Thymus (tissue), 11 donors: ENCODE data around the gene DPP10. TPM values are rescaled to one million over a fixed set of nuclear protein-coding genes. Genes with fewer than 3 reads are reported as not detected.

Experiments used
- DNase-seq, 9 donors: peaks; one replicate each; pipeline ENCODE4 v3.0.0-alpha.2; 2013; ENCODE audit warnings: low spot score in 9 of 9, low read depth in 6 of 9, missing footprints in 1 of 9
- H3K27ac ChIP-seq, 2 donors: one replicate each; pipeline ENCODE4 v1.5.1; 2013; ENCODE audit warnings: control low read depth in 1 of 2, low read depth in 1 of 2, low read length in 1 of 2, mild to moderate bottlenecking in 1 of 2, moderate library complexity in 1 of 2
- H3K27me3 ChIP-seq, 2 donors: one replicate each; pipeline ENCODE4 v1.5.1; 2013; ENCODE audit warnings: low read length in 1 of 2; ENCODE audit not compliant: control insufficient read depth in 2 of 2, insufficient read depth in 1 of 2
- H3K36me3 ChIP-seq, 2 donors: one replicate each; pipeline ENCODE4 v1.5.1; 2013; ENCODE audit warnings: low read length in 1 of 2, mild to moderate bottlenecking in 1 of 2, moderate library complexity in 1 of 2; ENCODE audit not compliant: control insufficient read depth in 2 of 2, insufficient read depth in 2 of 2
- H3K4me1 ChIP-seq, 2 donors: one replicate each; pipeline ENCODE4 v1.5.1; 2013; ENCODE audit warnings: low read length in 2 of 2; ENCODE audit not compliant: control insufficient read depth in 2 of 2, insufficient read depth in 2 of 2
- H3K4me3 ChIP-seq, 2 donors: one replicate each; pipeline ENCODE4 v1.5.1; 2013; ENCODE audit warnings: low read length in 2 of 2, control low read depth in 1 of 2, mild to moderate bottlenecking in 1 of 2
- H3K9me3 ChIP-seq, 2 donors: one replicate each; pipeline ENCODE4 v1.5.1; 2013; ENCODE audit warnings: low read length in 1 of 2, mild to moderate bottlenecking in 1 of 2; ENCODE audit not compliant: control insufficient read depth in 2 of 2, insufficient read depth in 1 of 2
- WGBS: extraction: QIAGEN DNeasy Blood & Tissue Kit; methylation state at CpG from one replicate; pipeline ENCODE4 v1.1.7; 2013; 5-methylcytosine and 5-hydroxymethylcytosine counted together
- polyA plus RNA-seq: library from polyadenylated mRNA; stranded (reverse); fragments of 200-250 nt; gene quantifications from one replicate; pipeline ENCODE4 v1.2.3, GENCODE V29; 2013
- total RNA-seq: library from RNA; stranded (reverse); fragments of 120-200 nt; gene quantifications from one replicate; pipeline ENCODE4 v1.2.4, GENCODE V29; 2013
- donor health status: healthy.

The DPP10 gene
- total and polyA plus RNA-seq, 2 donors = 0.02 to 0.14 TPM

- Histone ChIP-seq H3K4me3 (no peak overlapping the region), H3K27me3 (no peaks in the 10 kb centered on the region), H3K27ac (no peak overlapping the region), H3K36me3 (no peaks in the 10 kb centered on the region), H3K4me1 (no peaks in the 10 kb centered on the region), H3K9me3 (no peaks in the 10 kb centered on the region)
- 85% methylated on average over 2 of the region's 2 CpGs for WGBS
- DNase-seq = no peak
These were observed 856.8 kb downstream of the DPP10 start for GRCh38 chr2:115299199-115299598.

DNA sequence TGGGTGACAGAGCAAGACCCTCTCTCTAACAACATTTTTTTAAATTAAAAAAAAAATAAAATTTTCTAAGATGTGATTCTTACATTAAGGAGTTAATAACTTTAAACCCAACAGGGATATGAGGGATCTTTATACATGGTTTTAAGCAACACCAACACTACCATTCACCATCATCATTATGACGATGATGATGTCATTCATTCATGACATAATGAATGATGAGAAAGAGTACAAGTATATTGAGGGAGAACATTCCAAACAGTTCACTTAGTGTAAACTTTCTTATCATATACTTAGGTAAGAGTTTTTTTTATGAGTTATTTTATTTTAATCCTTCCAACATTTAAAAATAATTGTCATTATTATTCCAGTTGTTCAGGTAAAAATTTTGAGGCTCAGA lies 863.3 kb downstream of the DPP10 start:
- no peaks in the 10 kb centered on the region for H3K9me3 ChIP-seq
- no peak overlapping the region for H3K27ac ChIP-seq
- no peaks in the 10 kb centered on the region for H3K27me3 ChIP-seq
- H3K4me3 ChIP-seq = no peak overlapping the region
- WGBS = 93% methylated on average over 1 of the region's 1 CpG
- H3K4me1 ChIP-seq = no peaks in the 10 kb centered on the region
- H3K36me3 ChIP-seq = no peaks in the 10 kb centered on the region
- DNase-seq = no peak

GRCh38 chr2:115314119-115314518 lies 871.7 kb downstream of the DPP10 start:
- no peak overlapping the region for H3K27ac ChIP-seq
- H3K4me3 ChIP-seq = no peak overlapping the region
- no peaks in the 10 kb centered on the region for H3K27me3 ChIP-seq
- 98% methylated on average over 4 of the region's 4 CpGs for WGBS
- H3K9me3 ChIP-seq = no peaks in the 10 kb centered on the region
- H3K4me1 ChIP-seq = no peaks in the 10 kb centered on the region
- DNase-seq = no peak
- no peaks in the 10 kb centered on the region for H3K36me3 ChIP-seq

DNA sequence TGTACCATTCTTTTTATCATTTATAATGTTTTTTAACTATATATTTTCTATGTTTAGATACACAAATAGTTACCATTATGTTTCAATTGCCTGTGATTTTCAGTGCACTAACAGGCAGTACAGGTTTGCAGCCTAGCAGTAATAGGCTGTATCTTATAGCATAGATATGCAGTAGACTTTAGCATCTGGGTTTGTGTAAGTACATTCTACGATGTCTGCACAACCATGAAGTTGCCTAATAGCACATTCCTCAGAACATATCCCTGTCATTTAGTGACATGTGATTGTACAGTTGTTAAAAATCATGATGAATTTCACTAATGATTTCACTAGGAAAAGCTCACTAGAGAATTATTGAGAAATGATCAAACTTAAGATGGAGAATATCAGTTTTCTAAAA lies 884.6 kb downstream of the DPP10 start:
- WGBS = 79% methylated on average over 1 of the region's 1 CpG
- DNase-seq = no peak
- Histone ChIP-seq H3K4me3 (no peak overlapping the region), H3K27me3 (no peaks in the 10 kb centered on the region), H3K36me3 (no peaks in the 10 kb centered on the region), H3K27ac (no peak overlapping the region), H3K4me1 (no peaks in the 10 kb centered on the region), H3K9me3 (no peaks in the 10 kb centered on the region)

- Histone ChIP-seq H3K4me3 (no peak overlapping the region), H3K9me3 (peaks cover 2 to 20% of the 10 kb centered on the region in 2 donors), H3K36me3 (no peaks in the 10 kb centered on the region), H3K27me3 (no peaks in the 10 kb centered on the region), H3K27ac (no peak overlapping the region), H3K4me1 (no peaks in the 10 kb centered on the region)
- no peak for DNase-seq
These were observed 917.1 kb downstream of the DPP10 start for GRCh38 chr2:115359550-115359949.

DNA sequence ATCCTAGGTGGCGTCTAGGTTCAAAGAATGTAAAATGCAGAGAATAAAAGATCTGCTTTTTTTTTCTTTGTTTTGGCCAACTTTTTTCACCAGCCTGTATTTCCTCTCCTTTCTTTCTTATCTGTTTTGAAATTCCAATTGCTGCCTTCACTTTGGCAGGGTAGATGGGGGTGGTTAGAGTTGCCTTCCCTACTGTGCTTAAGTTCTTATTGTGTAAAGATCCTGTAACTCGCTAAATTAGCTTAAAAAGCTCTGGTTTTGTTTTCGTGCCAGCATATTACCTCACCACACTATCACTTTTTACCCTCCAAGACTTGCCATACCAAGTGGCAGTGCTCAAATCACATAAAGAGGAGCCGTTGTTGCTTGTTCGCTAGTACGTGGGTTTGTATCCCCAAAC lies 921.7 kb downstream of the DPP10 start:
- Histone ChIP-seq H3K4me3 (no peak overlapping the region), H3K27me3 (no peaks in the 10 kb centered on the region), H3K27ac (no peak overlapping the region), H3K4me1 (no peaks in the 10 kb centered on the region), H3K36me3 (no peaks in the 10 kb centered on the region), H3K9me3 (peaks cover 2 to 12% of the 10 kb centered on the region in 2 donors)
- DNase-seq = no peak
- 69% methylated on average over 6 of the region's 6 CpGs for whole genome bisulfite sequencing

GRCh38 chr2:115369400-115369799 lies 927.0 kb downstream of the DPP10 start:
- H3K27me3 ChIP-seq = no peaks in the 10 kb centered on the region
- WGBS = 95% methylated on average over 4 of the region's 4 CpGs
- no peaks in the 10 kb centered on the region for H3K36me3 ChIP-seq
- no peak overlapping the region for H3K4me3 ChIP-seq
- no peak for DNase-seq
- H3K27ac ChIP-seq = no peak overlapping the region
- peaks cover 0 to 8% of the 10 kb centered on the region in 2 donors for H3K9me3 ChIP-seq
- H3K4me1 ChIP-seq = no peaks in the 10 kb centered on the region

DNA sequence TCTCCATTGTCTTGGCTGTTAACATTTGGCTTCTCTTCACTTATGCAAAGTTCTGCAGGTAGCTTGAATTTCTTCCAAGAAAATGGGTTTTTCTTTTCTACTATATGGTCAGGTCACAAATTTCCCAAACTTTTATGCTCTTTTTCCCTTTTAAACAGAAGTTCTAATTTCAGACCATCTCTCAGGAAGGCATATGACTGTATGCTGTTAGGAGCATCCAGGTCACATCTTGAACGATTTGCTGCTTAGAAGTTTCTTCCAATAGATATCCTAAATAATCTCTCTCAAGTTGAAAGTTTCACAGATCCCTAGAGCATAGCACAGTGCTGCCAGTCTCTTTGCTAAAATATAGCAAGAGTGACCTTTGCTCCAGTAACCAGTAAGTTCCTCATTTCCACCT lies 932.5 kb downstream of the DPP10 start:
- peaks cover 0 to 12% of the 10 kb centered on the region in 2 donors for H3K9me3 ChIP-seq
- H3K4me1 ChIP-seq = no peaks in the 10 kb centered on the region
- no peaks in the 10 kb centered on the region for H3K36me3 ChIP-seq
- H3K27me3 ChIP-seq = no peaks in the 10 kb centered on the region
- DNase-seq = no peak
- 83% methylated on average over 1 of the region's 1 CpG for WGBS
- H3K4me3 ChIP-seq = no peak overlapping the region
- H3K27ac ChIP-seq = no peak overlapping the region

DNA sequence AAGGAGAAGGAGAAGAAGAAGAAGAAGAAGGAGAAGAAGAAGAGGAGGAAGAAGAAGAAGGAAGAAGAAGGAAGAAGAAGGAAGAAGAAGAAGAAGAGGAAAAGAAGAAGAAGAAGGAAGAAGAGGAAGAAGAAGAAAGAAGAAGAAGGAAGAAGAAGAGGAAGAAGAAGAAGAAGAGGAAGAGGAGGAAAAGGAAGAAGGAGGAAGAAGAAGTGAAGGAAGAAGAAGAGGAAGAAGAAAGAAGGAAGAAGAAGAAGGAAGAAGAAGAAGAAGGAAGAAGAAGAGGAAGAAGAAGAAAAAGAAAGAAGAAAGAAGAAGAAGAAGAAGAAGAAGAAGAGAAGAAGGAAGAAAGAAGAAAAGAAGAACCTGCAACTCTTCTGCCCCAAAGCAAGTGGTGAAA lies 942.0 kb downstream of the DPP10 start:
- Histone ChIP-seq H3K4me3 (no peak overlapping the region), H3K27me3 (no peaks in the 10 kb centered on the region), H3K36me3 (no peaks in the 10 kb centered on the region), H3K9me3 (peaks cover 1 to 5% of the 10 kb centered on the region in 2 donors), H3K4me1 (no peaks in the 10 kb centered on the region), H3K27ac (no peak overlapping the region)
- DNase-seq = no peak

DNA sequence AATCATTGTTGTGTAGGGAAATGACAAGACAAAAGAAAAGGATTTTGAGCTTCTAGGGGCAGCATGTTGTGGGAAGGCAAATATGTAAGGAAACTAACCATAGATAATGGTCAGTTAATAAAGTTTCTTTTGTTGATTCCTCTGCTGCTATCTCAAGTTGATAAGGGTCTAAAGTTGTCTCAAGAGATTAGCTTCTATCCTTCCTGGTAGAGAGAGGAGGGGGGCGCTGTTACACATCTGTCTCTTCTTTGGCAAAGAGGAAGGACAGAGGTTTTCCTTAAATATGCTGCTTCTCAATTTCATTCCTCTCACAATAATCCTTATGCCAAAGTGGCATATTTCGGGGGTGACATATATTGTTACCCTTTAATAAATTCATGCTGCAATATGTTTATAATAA lies 944.0 kb downstream of the DPP10 start:
- 85% methylated on average over 2 of the region's 2 CpGs for WGBS
- H3K27ac ChIP-seq = no peak overlapping the region
- no peaks in the 10 kb centered on the region for H3K4me1 ChIP-seq
- H3K36me3 ChIP-seq = no peaks in the 10 kb centered on the region
- no peaks in the 10 kb centered on the region for H3K27me3 ChIP-seq
- H3K9me3 ChIP-seq = peaks cover 1 to 5% of the 10 kb centered on the region in 2 donors
- DNase-seq = no peak
- H3K4me3 ChIP-seq = no peak overlapping the region
